ENCODE data around the gene CD96.
A peak's percentile ranks its signal among the peaks of the same experiment; 100 is the strongest.
"Not testable (repeated sequence)": the region's sequence is repeated elsewhere in the genome, so short reads cannot be mapped to it uniquely, and the experiment has no call there.

Gene CD96

GRCh38 chr3:111662012-111662411, 120.0 kb downstream of the CD96 start:
- H3K9me3 Mint-ChIP-seq, result peaks cover 17% of the 10 kb centered on the region
- H3K4me3 Mint-ChIP-seq, result no peak overlapping the region
- peaks cover 21% of the 10 kb centered on the region for H3K36me3 Mint-ChIP-seq
- no peak overlapping the region for H3K27ac Mint-ChIP-seq
- H3K4me1 Mint-ChIP-seq, result peaks cover 8% of the 10 kb centered on the region
- H3K27me3 Mint-ChIP-seq, result no peaks in the 10 kb centered on the region
- ATAC-seq, result no peak

- Mint-ChIP-seq H3K4me3 (no peak overlapping the region), H3K4me1 (peaks cover 15% of the 10 kb centered on the region), H3K9me3 (peaks cover 17% of the 10 kb centered on the region), H3K36me3 (peaks cover 21% of the 10 kb centered on the region), H3K27ac (no peak overlapping the region), H3K27me3 (no peaks in the 10 kb centered on the region)
- ATAC-seq, result no peak
Observed at GRCh38 chr3:111662907-111663306, 120.9 kb downstream of the CD96 start.

- H3K27me3 Mint-ChIP-seq, result no peaks in the 10 kb centered on the region
- H3K9me3 Mint-ChIP-seq, result peaks cover 13% of the 10 kb centered on the region
- H3K4me1 Mint-ChIP-seq, result peaks cover 25% of the 10 kb centered on the region
- H3K4me3 Mint-ChIP-seq, result no peak overlapping the region
- peaks cover 18% of the 10 kb centered on the region for H3K36me3 Mint-ChIP-seq
- H3K27ac Mint-ChIP-seq, result peak overlapping the region; percentile 7
- no peak for ATAC-seq
Observed at GRCh38 chr3:111666041-111666735, 124.2 kb downstream of the CD96 start.

- no peak for ATAC-seq
- Mint-ChIP-seq H3K27me3 (no peaks in the 10 kb centered on the region), H3K4me1 (peaks cover 25% of the 10 kb centered on the region), H3K4me3 (peak overlapping the region; percentile 22), H3K27ac (peak overlapping the region; percentile 82), H3K9me3 (peaks cover 11% of the 10 kb centered on the region), H3K36me3 (peaks cover 9% of the 10 kb centered on the region)
Observed at GRCh38 chr3:111667170-111667569, 125.2 kb downstream of the CD96 start.

GRCh38 chr3:111667621-111668239, 125.7 kb downstream of the CD96 start:
- no peaks in the 10 kb centered on the region for H3K27me3 Mint-ChIP-seq
- peak overlapping the region; percentile 22 for H3K4me3 Mint-ChIP-seq
- peaks cover 4% of the 10 kb centered on the region for H3K36me3 Mint-ChIP-seq
- peaks cover 21% of the 10 kb centered on the region for H3K4me1 Mint-ChIP-seq
- peaks cover 5% of the 10 kb centered on the region for H3K9me3 Mint-ChIP-seq
- H3K27ac Mint-ChIP-seq, result peak overlapping the region; percentile 82
- ATAC-seq, result peak; percentile 100

- Mint-ChIP-seq H3K4me3 (no peak overlapping the region), H3K4me1 (peaks cover 19% of the 10 kb centered on the region), H3K36me3 (no peaks in the 10 kb centered on the region), H3K27ac (peak overlapping the region; percentile 82), H3K9me3 (peaks cover 2% of the 10 kb centered on the region), H3K27me3 (no peaks in the 10 kb centered on the region)
- no peak for ATAC-seq
Observed at GRCh38 chr3:111668326-111668725, 126.3 kb downstream of the CD96 start.

- H3K4me3 Mint-ChIP-seq, result no peak overlapping the region
- H3K27ac Mint-ChIP-seq, result no peak overlapping the region
- no peaks in the 10 kb centered on the region for H3K36me3 Mint-ChIP-seq
- ATAC-seq, result peak; percentile 54
- H3K9me3 Mint-ChIP-seq, result peaks cover 2% of the 10 kb centered on the region
- no peaks in the 10 kb centered on the region for H3K27me3 Mint-ChIP-seq
- peaks cover 23% of the 10 kb centered on the region for H3K4me1 Mint-ChIP-seq
Observed at GRCh38 chr3:111668888-111669488, 127.0 kb downstream of the CD96 start.

- Mint-ChIP-seq H3K4me3 (no peak overlapping the region), H3K36me3 (no peaks in the 10 kb centered on the region), H3K9me3 (no peaks in the 10 kb centered on the region), H3K27ac (no peak overlapping the region), H3K27me3 (no peaks in the 10 kb centered on the region), H3K4me1 (peaks cover 30% of the 10 kb centered on the region)
- ATAC-seq, result no peak
Observed at GRCh38 chr3:111669926-111670630, 128.1 kb downstream of the CD96 start.

- not testable (repeated sequence) for H3K9me3 Mint-ChIP-seq, H3K27ac Mint-ChIP-seq, ATAC-seq, H3K4me3 Mint-ChIP-seq, H3K27me3 Mint-ChIP-seq, H3K36me3 Mint-ChIP-seq
- H3K4me1 Mint-ChIP-seq, result peaks cover 48% of the 10 kb centered on the region
Observed at GRCh38 chr3:111672461-111672860, 130.5 kb downstream of the CD96 start.

- Mint-ChIP-seq H3K27me3 (no peaks in the 10 kb centered on the region), H3K9me3 (no peaks in the 10 kb centered on the region), H3K4me3 (no peak overlapping the region), H3K36me3 (no peaks in the 10 kb centered on the region), H3K4me1 (peaks cover 39% of the 10 kb centered on the region), H3K27ac (no peak overlapping the region)
- ATAC-seq, result no peak
Observed at GRCh38 chr3:111675846-111676210, 133.8 kb downstream of the CD96 start.

GRCh38 chr3:111676211-111677006, 134.4 kb downstream of the CD96 start:
- H3K27me3 Mint-ChIP-seq, result no peaks in the 10 kb centered on the region
- ATAC-seq, result no peak
- no peak overlapping the region for H3K27ac Mint-ChIP-seq
- peak overlapping the region; percentile 48 for H3K4me3 Mint-ChIP-seq
- H3K9me3 Mint-ChIP-seq, result no peaks in the 10 kb centered on the region
- peaks cover 39% of the 10 kb centered on the region for H3K4me1 Mint-ChIP-seq
- no peaks in the 10 kb centered on the region for H3K36me3 Mint-ChIP-seq

- ATAC-seq, result no peak
- Mint-ChIP-seq H3K27ac (no peak overlapping the region), H3K4me1 (peaks cover 39% of the 10 kb centered on the region), H3K27me3 (no peaks in the 10 kb centered on the region), H3K9me3 (no peaks in the 10 kb centered on the region), H3K36me3 (no peaks in the 10 kb centered on the region), H3K4me3 (peak overlapping the region; percentile 48)
Observed at GRCh38 chr3:111677007-111677392, 135.0 kb downstream of the CD96 start.

- Mint-ChIP-seq H3K27ac (no peak overlapping the region), H3K4me3 (no peak overlapping the region), H3K27me3 (no peaks in the 10 kb centered on the region), H3K36me3 (no peaks in the 10 kb centered on the region), H3K4me1 (peaks cover 22% of the 10 kb centered on the region), H3K9me3 (no peaks in the 10 kb centered on the region)
- ATAC-seq, result no peak
Observed at GRCh38 chr3:111681661-111682426, 139.8 kb downstream of the CD96 start.

GRCh38 chr3:111684640-111685039, 142.6 kb downstream of the CD96 start:
- Mint-ChIP-seq H3K27ac (no peak overlapping the region), H3K4me3 (no peak overlapping the region), H3K27me3 (no peaks in the 10 kb centered on the region), H3K36me3 (no peaks in the 10 kb centered on the region), H3K4me1 (peaks cover 11% of the 10 kb centered on the region), H3K9me3 (no peaks in the 10 kb centered on the region)
- ATAC-seq, result no peak

Data from stimulated activated memory B cell treated with anti-CD40 and anti-IgM and Interleukin-4, amounts not matched to agents 10 μg/mL and 1 μg/mL and 100 μg/mL, for 72 hours (primary cell).